SK-N-SH treated with all-trans-retinoic acid at 6 μM for 48 hours (cell line): Measurements from ENCODE around the gene RNPEP.

ENCODE experiments used
- CSDC2 ChIP-seq: fragments of 250-450 bp; sonication (Bioruptor Pico); IDR thresholded peaks from 2 replicates; pipeline ENCODE4 v1.5.0; 2020; ENCODE audit warnings: mild to moderate bottlenecking, moderate library complexity
- PPARA ChIP-seq: fragments of 250-450 bp; sonication (Bioruptor Pico); IDR thresholded peaks from 2 replicates; pipeline ENCODE4 v1.5.0; 2020; ENCODE audit warnings: mild to moderate bottlenecking, borderline replicate concordance
- TOX ChIP-seq: fragments of 250-450 bp; sonication (Bioruptor Pico); IDR thresholded peaks from 2 replicates; pipeline ENCODE4 v1.8.0; 2021; ENCODE audit warnings: mild to moderate bottlenecking, moderate library complexity, borderline replicate concordance
- TSHZ2 ChIP-seq: fragments of 250-450 bp; sonication (Bioruptor Pico); IDR thresholded peaks from 2 replicates; pipeline ENCODE4 v1.5.0; 2020; ENCODE audit warnings: mild to moderate bottlenecking, moderate library complexity
- ZFP3 ChIP-seq: fragments of 250-450 bp; sonication (Bioruptor Pico); IDR thresholded peaks from 2 replicates; pipeline ENCODE4 v1.5.0; 2020; ENCODE audit warnings: mild to moderate bottlenecking, moderate library complexity
- TF ChIP-seq, protein P1 (sequence below): fragments of 250-450 bp; sonication (Bioruptor Pico); IDR thresholded peaks from 2 replicates; pipeline ENCODE4 v1.5.1; 2021; ENCODE audit warnings: mild to moderate bottlenecking, moderate library complexity
- TF ChIP-seq, protein P2 (sequence below): fragments of 250-450 bp; sonication (Bioruptor Pico); IDR thresholded peaks from 2 replicates; pipeline ENCODE4 v1.8.0; 2020; ENCODE audit warnings: mild to moderate bottlenecking, moderate library complexity, borderline replicate concordance

DNA sequence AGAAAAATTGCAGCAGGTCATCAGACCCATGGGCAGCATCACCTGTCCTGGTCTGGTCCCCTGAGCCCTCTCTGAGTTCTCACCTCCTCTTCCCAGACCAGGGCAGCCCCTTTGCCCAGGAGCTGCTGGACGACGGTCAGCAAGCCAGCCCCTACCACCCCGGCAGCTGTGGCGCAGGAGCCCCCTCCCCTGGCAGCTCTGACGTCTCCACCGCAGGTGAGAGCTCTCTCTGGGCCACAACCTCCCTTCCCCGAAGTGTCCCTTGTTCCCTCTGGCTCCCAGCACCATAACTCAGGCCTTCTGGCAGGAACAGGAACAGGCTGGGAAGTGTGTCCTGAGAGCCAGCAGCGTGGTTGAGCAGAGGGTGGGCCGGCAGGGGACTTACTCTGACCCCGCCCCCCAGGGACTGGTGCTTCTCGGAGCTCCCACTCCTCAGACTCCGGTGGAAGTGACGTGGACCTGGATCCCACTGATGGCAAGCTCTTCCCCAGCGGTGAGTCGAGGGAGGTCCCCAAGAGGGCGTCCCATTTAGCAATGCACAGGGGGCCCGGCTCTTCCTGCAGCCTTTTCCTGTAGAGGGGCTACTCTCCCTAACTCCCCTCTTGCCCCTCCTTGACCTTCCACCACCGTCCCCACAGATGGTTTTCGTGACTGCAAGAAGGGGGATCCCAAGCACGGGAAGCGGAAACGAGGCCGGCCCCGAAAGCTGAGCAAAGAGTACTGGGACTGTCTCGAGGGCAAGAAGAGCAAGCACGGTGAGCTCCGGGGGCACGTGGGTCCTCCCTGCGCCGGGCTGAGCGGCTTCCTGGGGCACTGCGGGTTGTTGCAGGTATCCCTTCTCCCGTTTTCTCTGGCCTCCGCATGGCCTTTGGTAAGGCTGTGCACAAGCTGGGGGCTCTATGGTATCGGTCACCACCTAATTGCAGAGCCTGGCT is 30.4 kb downstream of the RNPEP start:
- TF ChIP-seq, protein P1, sequence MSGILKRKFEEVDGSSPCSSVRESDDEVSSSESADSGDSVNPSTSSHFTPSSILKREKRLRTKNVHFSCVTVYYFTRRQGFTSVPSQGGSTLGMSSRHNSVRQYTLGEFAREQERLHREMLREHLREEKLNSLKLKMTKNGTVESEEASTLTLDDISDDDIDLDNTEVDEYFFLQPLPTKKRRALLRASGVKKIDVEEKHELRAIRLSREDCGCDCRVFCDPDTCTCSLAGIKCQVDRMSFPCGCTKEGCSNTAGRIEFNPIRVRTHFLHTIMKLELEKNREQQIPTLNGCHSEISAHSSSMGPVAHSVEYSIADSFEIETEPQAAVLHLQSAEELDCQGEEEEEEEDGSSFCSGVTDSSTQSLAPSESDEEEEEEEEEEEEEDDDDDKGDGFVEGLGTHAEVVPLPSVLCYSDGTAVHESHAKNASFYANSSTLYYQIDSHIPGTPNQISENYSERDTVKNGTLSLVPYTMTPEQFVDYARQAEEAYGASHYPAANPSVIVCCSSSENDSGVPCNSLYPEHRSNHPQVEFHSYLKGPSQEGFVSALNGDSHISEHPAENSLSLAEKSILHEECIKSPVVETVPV (CRISPR knock-in tag), result no peak
- TF ChIP-seq CSDC2 (CRISPR knock-in tag), result no peak
- TF ChIP-seq TOX (CRISPR knock-in tag), result no peak
- no peak for TF ChIP-seq PPARA (CRISPR knock-in tag)
- TF ChIP-seq, protein P2, sequence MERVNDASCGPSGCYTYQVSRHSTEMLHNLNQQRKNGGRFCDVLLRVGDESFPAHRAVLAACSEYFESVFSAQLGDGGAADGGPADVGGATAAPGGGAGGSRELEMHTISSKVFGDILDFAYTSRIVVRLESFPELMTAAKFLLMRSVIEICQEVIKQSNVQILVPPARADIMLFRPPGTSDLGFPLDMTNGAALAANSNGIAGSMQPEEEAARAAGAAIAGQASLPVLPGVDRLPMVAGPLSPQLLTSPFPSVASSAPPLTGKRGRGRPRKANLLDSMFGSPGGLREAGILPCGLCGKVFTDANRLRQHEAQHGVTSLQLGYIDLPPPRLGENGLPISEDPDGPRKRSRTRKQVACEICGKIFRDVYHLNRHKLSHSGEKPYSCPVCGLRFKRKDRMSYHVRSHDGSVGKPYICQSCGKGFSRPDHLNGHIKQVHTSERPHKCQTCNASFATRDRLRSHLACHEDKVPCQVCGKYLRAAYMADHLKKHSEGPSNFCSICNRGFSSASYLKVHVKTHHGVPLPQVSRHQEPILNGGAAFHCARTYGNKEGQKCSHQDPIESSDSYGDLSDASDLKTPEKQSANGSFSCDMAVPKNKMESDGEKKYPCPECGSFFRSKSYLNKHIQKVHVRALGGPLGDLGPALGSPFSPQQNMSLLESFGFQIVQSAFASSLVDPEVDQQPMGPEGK, result no peak
- TF ChIP-seq TSHZ2 (CRISPR knock-in tag), result no peak
- TF ChIP-seq ZFP3 (CRISPR knock-in tag), result no peak
